Anterior cingulate cortex (tissue), 58 donors: Measurements from ENCODE around the gene AZIN2.
"Not testable (repeated sequence)": the region's sequence is repeated elsewhere in the genome, so short reads cannot be mapped to it uniquely, and the experiment has no call there.

ENCODE experiments used
- DNase-seq, 58 donors: peaks; one replicate each; lab custom pipeline; 2025; lab: John Stamatoyannopoulos, UW

AZIN2 gene

GRCh38 chr1:33121728-33122127 lies 40.8 kb downstream of the AZIN2 start:
- no peak for DNase-seq

GRCh38 chr1:33122483-33123178 lies 41.7 kb downstream of the AZIN2 start:
- no peak for DNase-seq

GRCh38 chr1:33123266-33123665 lies 42.3 kb downstream of the AZIN2 start:
- no peak for DNase-seq

- DNase-seq: not testable (repeated sequence)
Measured at GRCh38 chr1:33124647-33125046, 43.7 kb downstream of the AZIN2 start.

- DNase-seq: no peak
Measured at GRCh38 chr1:33126411-33127000, 45.6 kb downstream of the AZIN2 start.

GRCh38 chr1:33127001-33127823 lies 46.3 kb downstream of the AZIN2 start:
- peak; percentile 78 to 99 (median 96) for DNase-seq

- no peak for DNase-seq
Measured at GRCh38 chr1:33128781-33129180, 47.8 kb downstream of the AZIN2 start.

GRCh38 chr1:33130297-33130696 lies 49.3 kb downstream of the AZIN2 start:
- no peak for DNase-seq

- no peak for DNase-seq
Measured at GRCh38 chr1:33131191-33131590, 50.2 kb downstream of the AZIN2 start.

- no peak for DNase-seq
Measured at GRCh38 chr1:33132549-33132948, 51.6 kb downstream of the AZIN2 start.

- no peak for DNase-seq
Measured at GRCh38 chr1:33133478-33134105, 52.6 kb downstream of the AZIN2 start.

- DNase-seq: not testable (repeated sequence)
Measured at GRCh38 chr1:33136041-33136440, 55.1 kb downstream of the AZIN2 start.

GRCh38 chr1:33137800-33138199 lies 56.8 kb downstream of the AZIN2 start:
- peak in 30 of 58 donors; percentile 0 to 49 (median 20) for DNase-seq

GRCh38 chr1:33140153-33141149 lies 59.5 kb downstream of the AZIN2 start:
- DNase-seq: no peak

- DNase-seq: no peak
Measured at GRCh38 chr1:33141216-33141615, 60.3 kb downstream of the AZIN2 start.

GRCh38 chr1:33141781-33142180 lies 60.8 kb downstream of the AZIN2 start:
- DNase-seq: no peak

- DNase-seq: no peak
Measured at GRCh38 chr1:33142483-33143064, 61.6 kb downstream of the AZIN2 start.

GRCh38 chr1:33143176-33143575 lies 62.2 kb downstream of the AZIN2 start:
- no peak for DNase-seq

- DNase-seq: no peak
Measured at GRCh38 chr1:33143698-33144097, 62.7 kb downstream of the AZIN2 start.
